K562 (cell line): Measurements from ENCODE around the gene NACC1. TPM values are rescaled to one million over a fixed set of nuclear protein-coding genes. Genes with fewer than 3 reads are reported as not detected.

Source experiments
- CLOCK ChIP-seq: fragments of 250-450 bp; sonication (Bioruptor Pico); IDR thresholded peaks from 2 replicates; pipeline ENCODE4 v1.4.0; 2020; ENCODE audit warnings: mild to moderate bottlenecking, moderate library complexity, borderline replicate concordance
- DEAF1 ChIP-seq: fragments of 450-650 bp; formaldehyde crosslinking; IDR thresholded peaks from 2 replicates; pipeline ENCODE4 v1.4.0; 2020; ENCODE audit warnings: mild to moderate bottlenecking, moderate library complexity
- MTA3 ChIP-seq: fragments of 450-650 bp; formaldehyde crosslinking; IDR thresholded peaks from 2 replicates; pipeline ENCODE4 v1.6.1; 2017; ENCODE audit warnings: mild to moderate bottlenecking, borderline replicate concordance
- PKNOX1 ChIP-seq: fragments of 450-650 bp; IDR thresholded peaks from 2 replicates; pipeline ENCODE4 v1.6.1; 2016
- PURB ChIP-seq: sonication (generic); formaldehyde crosslinking; IDR thresholded peaks from 2 replicates; pipeline ENCODE4 v1.9.0; 2021; ENCODE audit warnings: low read depth, mild to moderate bottlenecking, missing genetic modification reagents
- SIN3B ChIP-seq: fragments of 450-650 bp; IDR thresholded peaks from 2 replicates; pipeline ENCODE4 v1.6.1; 2017; ENCODE audit warnings: low read depth, mild to moderate bottlenecking, moderate library complexity
- TEAD1 ChIP-seq, 2 experiments: fragments of 450-650 bp in 1 of 2; sonication (generic) in 1 of 2; formaldehyde crosslinking; IDR thresholded peaks; 2 replicates each; pipeline versions ENCODE4 v1.4.0 to v1.8.0; 2020 to 2022; ENCODE audit warnings: mild to moderate bottlenecking in 2 of 2, missing genetic modification reagents in 1 of 2
- TFE3 ChIP-seq: fragments of 450-650 bp; formaldehyde crosslinking; IDR thresholded peaks from 2 replicates; pipeline ENCODE4 v1.4.0; 2020; ENCODE audit warnings: mild to moderate bottlenecking, mixed read lengths
- THRAP3 ChIP-seq: fragments of 450-650 bp; IDR thresholded peaks from 2 replicates; pipeline ENCODE4 v1.6.1; 2016; ENCODE audit warnings: mild to moderate bottlenecking, inconsistent platforms, borderline replicate concordance
- ZBTB34 ChIP-seq: fragments of 250-450 bp; sonication (Bioruptor Pico); IDR thresholded peaks from 2 replicates; pipeline ENCODE4 v1.8.0; 2021; ENCODE audit warnings: mild to moderate bottlenecking, moderate library complexity
- ZNF408 ChIP-seq: fragments of 250-450 bp; sonication (Bioruptor Pico); IDR thresholded peaks from 2 replicates; pipeline ENCODE4 v1.4.0; 2020; ENCODE audit warnings: low read depth, mild to moderate bottlenecking, moderate library complexity
- ZNF518B ChIP-seq: fragments of 250-450 bp; sonication (Bioruptor Pico); IDR thresholded peaks from 2 replicates; pipeline ENCODE4 v1.5.0; 2021; ENCODE audit warnings: mild to moderate bottlenecking, moderate library complexity
- polyA plus RNA-seq, 8 experiments: library from polyadenylated mRNA; depleted of rRNA in 4 of 8; stranded (reverse) in 5 of 8; unstranded in 3 of 8; fragments of >200 nt; fragmentation: Nextera tagmentation in 2 of 8; fragmentation: Illumina TruSeq in 1 of 8; extraction: Ambion mirVana in 2 of 8; extraction: Trizol in 1 of 8; gene quantifications; 2 replicates each; pipeline versions ENCODE4 v1.2.1 to v1.2.3, GENCODE V29; 2011 to 2014; ENCODE audit warnings: inconsistent platforms in 1 of 8, missing spikeins in 1 of 8
- total RNA-seq, 7 experiments: library from RNA; depleted of rRNA in 6 of 7; stranded (reverse); fragments of >200 nt in 6 of 7; fragmentation: Illumina TruSeq in 2 of 7; extraction: Trizol in 2 of 7; gene quantifications; 2 replicates each; pipeline versions ENCODE4 v1.2.1 to v1.2.3, GENCODE V29; 2011 to 2021; ENCODE audit warnings: low replicate concordance in 1 of 7

The NACC1 gene
- total and polyA plus RNA-seq, 9 of the 15 experiments (the other 6 are each of a cell fraction or from before 2014, with no cell fraction given): 0.04 to 96.6 (median 25.8) TPM

GRCh38 chr19:13150187-13150930 is 32.3 kb downstream of the NACC1 start, which contains the start of the genes IER2 and STX10 (continued):
- TF ChIP-seq ZNF518B (CRISPR knock-in tag): no peak
- TF ChIP-seq CLOCK (CRISPR knock-in tag): no peak
- peak; percentile 78 for TF ChIP-seq MTA3
- 0 out of 2 replicates have a peak, but pooled peaks have one; percentile 38 for TF ChIP-seq THRAP3
- no peak for TF ChIP-seq DEAF1
- peak; percentile 55; the same call in 1 of the 2 replicates for TF ChIP-seq PKNOX1
- peak in 1 of 2 experiments; percentile 94; a peak in 2 of 4 replicates for TF ChIP-seq TEAD1 (CRISPR knock-in tag; IDR thresholded peaks at IDR 0.05)
- no peak for TF ChIP-seq ZBTB34
- peak; percentile 61; the same call in 1 of the 2 replicates for TF ChIP-seq SIN3B
- no peak for TF ChIP-seq PURB (CRISPR knock-in tag)
- no peak for TF ChIP-seq ZNF408
- no peak for TF ChIP-seq TFE3
